Mucosa of descending colon (tissue), 3 donors: Measurements from ENCODE around the gene JAKMIP2. TPM values are rescaled to one million over a fixed set of nuclear protein-coding genes. Genes with fewer than 3 reads are reported as not detected.

Experiments
- ATAC-seq: fragments of 200-7000 bp; cut with Tn5 transposase; one replicate; pipeline ENCODE4 v1.9.1; 2020; ENCODE audit warnings: mild to moderate bottlenecking, moderate library complexity
- DNase-seq, 3 donors: peaks; one replicate each; pipeline ENCODE4 v3.0.0-alpha.2; 2020
- H3K36me3 ChIP-seq: fragments of 200-600 bp; one replicate; pipeline ENCODE4 v1.8.0; 2021; ENCODE audit warnings: low read depth, mild to moderate bottlenecking
- H3K4me1 ChIP-seq: fragments of 200-600 bp; one replicate; pipeline ENCODE4 v1.8.0; 2021; ENCODE audit warnings: low read depth, mild to moderate bottlenecking
- H3K4me3 ChIP-seq: fragments of 200-600 bp; one replicate; pipeline ENCODE4 v1.8.0; 2021; ENCODE audit warnings: mild to moderate bottlenecking
- H3K9me3 ChIP-seq: fragments of 200-600 bp; one replicate; pipeline ENCODE4 v1.8.0; 2021; ENCODE audit warnings: mild to moderate bottlenecking
- intact Hi-C, 2 donors: fragments of 100-400 bp; cut with DNase I in 1 of 2; cut with micrococcal nuclease in 1 of 2; formaldehyde crosslinking; loops; one replicate each; pipeline versions ENCODE4 v1.11.0 to v1.11.1; 2022; cut with DNase I, micrococcal nuclease
- total RNA-seq, 3 donors: library from RNA; stranded (reverse); fragmentation: NEBNext Ultra II Directional in 2 of 3; extraction: Animal tissue kit (Norgen Biotek cat#: 25700) in 2 of 3; gene quantifications; one replicate each; pipeline versions ENCODE4 v1.2.1 to v1.2.4, GENCODE V29; 2021 to 2023
- TF ChIP-seq, protein P1 (sequence below): fragments of 200-600 bp; IDR thresholded peaks from one replicate; pipeline ENCODE4 v1.8.0; 2022; ENCODE audit warnings: antibody characterized with exemption, mild to moderate bottlenecking
- donor health status: DM: no; HTN: no; CAD: no; lungs with moderate emphysema.
- donor health status: DM: no; HTN: no; CAD: no.
- donor health status: DM: no; HTN: yes; CAD: no.

The JAKMIP2 gene
- total RNA-seq, 3 donors from 2014 or later: 0.90 to 9.0 (median 2.0) TPM

DNA sequence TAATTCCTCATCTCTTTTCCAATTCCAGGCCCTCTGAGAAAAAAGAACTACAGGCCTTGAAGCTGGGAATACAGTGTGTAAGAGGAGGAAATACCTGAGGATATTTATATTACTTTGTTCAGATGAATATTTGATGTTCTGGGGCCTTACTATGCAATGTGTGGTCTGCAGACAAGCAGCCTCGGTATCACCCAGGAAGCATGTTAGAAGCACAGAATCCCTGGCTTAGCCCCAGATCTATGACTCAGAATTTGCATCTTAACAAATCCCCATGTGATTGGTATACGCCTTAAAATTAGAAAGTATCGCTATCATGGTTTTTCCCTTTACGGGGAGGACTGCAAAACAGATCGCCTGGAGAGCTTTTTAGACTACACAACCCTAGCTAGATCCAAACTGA is 121.0 kb downstream of the JAKMIP2 start:
- TF ChIP-seq, protein P1, sequence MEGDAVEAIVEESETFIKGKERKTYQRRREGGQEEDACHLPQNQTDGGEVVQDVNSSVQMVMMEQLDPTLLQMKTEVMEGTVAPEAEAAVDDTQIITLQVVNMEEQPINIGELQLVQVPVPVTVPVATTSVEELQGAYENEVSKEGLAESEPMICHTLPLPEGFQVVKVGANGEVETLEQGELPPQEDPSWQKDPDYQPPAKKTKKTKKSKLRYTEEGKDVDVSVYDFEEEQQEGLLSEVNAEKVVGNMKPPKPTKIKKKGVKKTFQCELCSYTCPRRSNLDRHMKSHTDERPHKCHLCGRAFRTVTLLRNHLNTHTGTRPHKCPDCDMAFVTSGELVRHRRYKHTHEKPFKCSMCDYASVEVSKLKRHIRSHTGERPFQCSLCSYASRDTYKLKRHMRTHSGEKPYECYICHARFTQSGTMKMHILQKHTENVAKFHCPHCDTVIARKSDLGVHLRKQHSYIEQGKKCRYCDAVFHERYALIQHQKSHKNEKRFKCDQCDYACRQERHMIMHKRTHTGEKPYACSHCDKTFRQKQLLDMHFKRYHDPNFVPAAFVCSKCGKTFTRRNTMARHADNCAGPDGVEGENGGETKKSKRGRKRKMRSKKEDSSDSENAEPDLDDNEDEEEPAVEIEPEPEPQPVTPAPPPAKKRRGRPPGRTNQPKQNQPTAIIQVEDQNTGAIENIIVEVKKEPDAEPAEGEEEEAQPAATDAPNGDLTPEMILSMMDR: no peak

DNA sequence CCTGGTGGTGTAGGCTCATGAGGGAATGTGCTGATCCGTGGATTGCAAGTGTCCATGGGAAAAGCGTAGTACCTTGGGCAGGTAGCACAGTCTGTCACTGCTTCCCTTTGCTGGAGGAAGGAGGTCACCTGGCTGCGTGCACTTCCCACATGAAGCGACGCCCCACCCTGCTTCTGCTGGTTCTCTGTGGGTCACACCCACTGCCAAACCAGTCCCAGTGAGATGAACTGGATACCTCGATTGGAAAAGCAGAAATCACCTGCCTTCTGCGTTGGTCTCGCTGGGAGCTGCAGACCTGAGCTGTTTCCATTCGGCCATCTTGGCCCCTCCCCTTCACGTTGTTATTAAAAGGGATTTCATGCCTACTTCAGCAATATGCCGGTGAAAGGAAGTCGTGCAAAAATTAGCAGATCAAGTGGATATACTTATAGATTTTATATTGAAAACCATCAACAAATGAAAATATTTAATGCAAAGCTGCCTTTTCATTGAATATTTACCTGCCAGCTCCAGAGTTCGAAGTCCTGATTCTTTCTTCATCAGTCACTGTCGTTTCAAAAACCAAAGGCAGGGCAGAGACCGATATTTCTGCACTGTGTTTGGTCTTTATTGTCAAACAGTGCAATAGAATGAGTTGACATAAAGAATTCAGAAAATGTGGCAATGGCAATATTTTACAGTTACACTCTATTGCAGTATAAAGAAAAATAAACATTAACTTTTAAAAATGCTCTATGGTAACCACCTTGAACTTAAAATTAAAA is 123.2 kb downstream of the JAKMIP2 start:
- Histone ChIP-seq H3K9me3 (no peaks in the 10 kb centered on the region), H3K4me3 (no peak overlapping the region), H3K4me1 (no peaks in the 10 kb centered on the region), H3K36me3 (no peaks in the 10 kb centered on the region)
- TF ChIP-seq, protein P1: no peak
- intact Hi-C loops: no loop called here
- DNase-seq: peak; percentile 61 to 66 (median 63)
- peak; percentile 92 for ATAC-seq

More for the DNA sequence above, 121.0 kb downstream of the JAKMIP2 start:
- Histone ChIP-seq H3K4me3 (no peak overlapping the region), H3K36me3 (no peaks in the 10 kb centered on the region), H3K9me3 (no peaks in the 10 kb centered on the region), H3K4me1 (no peaks in the 10 kb centered on the region)
- ATAC-seq: no peak
- no peak for DNase-seq
- intact Hi-C loops: no loop called here

DNA sequence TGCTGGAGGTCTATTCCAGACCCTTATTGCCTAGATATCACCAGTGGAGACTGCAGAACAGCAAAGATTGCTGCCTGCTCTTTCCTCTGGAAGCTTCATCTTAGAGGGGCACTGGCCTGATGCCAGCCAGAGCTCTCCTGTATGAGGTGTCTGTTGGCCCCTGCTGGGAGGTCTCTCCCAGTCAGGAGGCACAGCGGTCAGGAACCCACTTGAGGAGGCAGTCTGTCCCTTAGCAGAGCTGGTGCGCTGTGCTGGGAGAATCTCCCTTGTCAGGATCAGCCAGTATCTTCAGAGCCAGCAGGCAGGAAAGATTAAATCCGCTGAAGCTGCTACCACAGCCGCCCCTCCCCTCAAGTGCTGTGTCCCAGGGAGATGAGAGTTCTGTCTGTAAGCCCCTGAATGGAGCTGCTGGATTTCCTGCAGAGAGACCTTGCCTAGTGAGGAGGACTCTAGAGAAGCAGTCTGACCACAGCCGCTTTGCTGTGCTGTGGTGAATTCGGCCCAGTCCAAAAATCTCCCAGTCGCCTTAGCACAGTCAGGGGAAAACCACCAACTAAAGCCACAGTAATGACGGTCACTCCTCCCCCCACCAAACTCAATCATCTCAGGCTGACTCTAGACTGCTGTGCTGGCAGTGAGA is 124.1 kb downstream of the JAKMIP2 start:
- Histone ChIP-seq H3K36me3 (no peaks in the 10 kb centered on the region), H3K9me3 (no peaks in the 10 kb centered on the region), H3K4me1 (no peaks in the 10 kb centered on the region), H3K4me3 (no peak overlapping the region)
- TF ChIP-seq, protein P1: no peak
- DNase-seq (no peak), ATAC-seq (no peak)
- intact Hi-C loops: no loop called here

DNA sequence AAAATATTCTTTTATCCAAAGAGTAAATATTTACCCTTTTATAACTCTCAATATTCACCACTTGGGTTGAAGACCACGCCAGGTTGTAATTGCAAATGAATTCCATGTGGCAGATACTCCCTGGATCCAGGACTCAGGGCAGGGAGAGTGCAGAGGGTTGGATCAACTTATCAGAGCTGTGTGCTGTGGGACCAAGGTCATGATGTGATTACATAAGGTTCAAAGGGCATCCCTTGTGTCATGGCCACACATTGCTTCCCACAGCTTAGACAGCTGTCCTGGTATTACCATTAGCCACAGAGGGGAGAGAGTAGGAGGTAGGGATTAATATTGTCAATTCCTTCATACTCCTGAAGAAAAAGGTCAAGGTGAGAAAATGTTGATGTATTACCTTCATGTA is 133.9 kb downstream of the JAKMIP2 start:
- DNase-seq (no peak), ATAC-seq (peak; percentile 58)
- TF ChIP-seq, protein P1: no peak
- intact Hi-C loops: no loop called here
- Histone ChIP-seq H3K9me3 (no peaks in the 10 kb centered on the region), H3K4me1 (no peaks in the 10 kb centered on the region), H3K4me3 (no peak overlapping the region), H3K36me3 (no peaks in the 10 kb centered on the region)

DNA sequence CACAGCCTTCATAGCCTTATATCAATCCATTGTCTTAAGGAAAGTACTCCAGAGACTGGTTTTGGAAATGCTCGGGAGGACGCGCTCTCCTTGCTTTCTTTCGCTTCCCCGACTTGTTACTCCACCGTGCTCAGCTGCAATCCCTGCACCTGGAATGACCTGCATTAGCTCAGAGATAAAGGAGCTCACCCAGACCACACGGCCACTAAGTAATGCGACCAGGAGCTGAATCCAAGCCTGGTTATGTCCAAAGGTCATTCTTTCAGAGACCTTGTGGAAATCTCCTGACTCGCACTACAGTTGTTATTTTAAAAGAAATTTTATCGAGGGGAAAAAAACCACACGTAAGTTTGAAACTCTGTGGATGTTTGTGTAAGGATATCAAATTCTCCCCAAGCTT is 137.3 kb downstream of the JAKMIP2 start:
- ATAC-seq: no peak
- DNase-seq: no peak
- H3K4me1 ChIP-seq: no peaks in the 10 kb centered on the region
- intact Hi-C loops: no loop called here
- TF ChIP-seq, protein P1: no peak
- no peak overlapping the region for H3K4me3 ChIP-seq
- no peaks in the 10 kb centered on the region for H3K36me3 ChIP-seq
- no peaks in the 10 kb centered on the region for H3K9me3 ChIP-seq
